SW480 (cell line): ENCODE results near the gene SUPT4H1.
"Not testable (repeated sequence)": the region's sequence is repeated elsewhere in the genome, so short reads cannot be mapped to it uniquely, and the experiment has no call there.

Experiments used
- DNase-seq: peaks from one replicate; pipeline ENCODE4 v3.0.0-alpha.2; 2016; ENCODE audit warnings: low spot score

The SUPT4H1 gene

GRCh38 chr17:58363457-58364185 is 11.6 kb upstream of the SUPT4H1 start:
- no peak for DNase-seq

DNA sequence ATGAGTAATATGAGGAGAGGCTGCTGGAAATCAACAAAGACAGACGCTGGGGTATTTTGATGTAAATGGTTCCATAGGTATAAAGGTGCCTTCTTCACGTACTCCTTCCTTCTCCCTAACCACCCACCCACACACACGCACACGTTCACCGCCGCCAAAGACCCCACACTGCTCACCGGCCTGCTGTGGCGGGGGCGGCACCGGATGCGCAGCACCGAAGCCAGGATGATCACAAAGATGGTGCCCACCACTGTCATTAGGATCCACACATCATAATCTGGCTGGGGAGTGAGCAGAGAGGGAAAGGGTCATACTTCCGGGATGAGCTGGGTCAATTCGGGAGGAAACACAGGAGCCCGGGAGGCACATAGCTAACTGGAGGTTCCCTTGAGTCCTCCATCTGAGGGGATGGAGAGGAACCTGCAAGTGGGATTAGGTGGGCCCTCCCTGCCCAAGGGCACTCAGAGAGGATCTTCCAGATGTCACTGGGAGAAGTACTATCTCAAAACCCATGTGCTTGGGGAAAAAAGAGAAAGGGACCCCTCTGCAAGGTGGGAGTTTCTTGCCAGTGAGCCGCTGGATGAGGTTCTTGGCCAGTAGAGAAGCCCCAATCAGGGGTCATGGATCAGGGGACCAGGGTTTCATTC is 10.5 kb upstream of the SUPT4H1 start:
- DNase-seq, result no peak

- DNase-seq, result no peak
Observed at GRCh38 chr17:58360296-58361063, 8.5 kb upstream of the SUPT4H1 start.

- DNase-seq, result no peak
Observed at GRCh38 chr17:58358408-58359172, 6.6 kb upstream of the SUPT4H1 start.

GRCh38 chr17:58357312-58358297 is 5.6 kb upstream of the SUPT4H1 start:
- no peak for DNase-seq

- DNase-seq, result no peak
Observed at GRCh38 chr17:58356231-58356630, 4.2 kb upstream of the SUPT4H1 start.

DNA sequence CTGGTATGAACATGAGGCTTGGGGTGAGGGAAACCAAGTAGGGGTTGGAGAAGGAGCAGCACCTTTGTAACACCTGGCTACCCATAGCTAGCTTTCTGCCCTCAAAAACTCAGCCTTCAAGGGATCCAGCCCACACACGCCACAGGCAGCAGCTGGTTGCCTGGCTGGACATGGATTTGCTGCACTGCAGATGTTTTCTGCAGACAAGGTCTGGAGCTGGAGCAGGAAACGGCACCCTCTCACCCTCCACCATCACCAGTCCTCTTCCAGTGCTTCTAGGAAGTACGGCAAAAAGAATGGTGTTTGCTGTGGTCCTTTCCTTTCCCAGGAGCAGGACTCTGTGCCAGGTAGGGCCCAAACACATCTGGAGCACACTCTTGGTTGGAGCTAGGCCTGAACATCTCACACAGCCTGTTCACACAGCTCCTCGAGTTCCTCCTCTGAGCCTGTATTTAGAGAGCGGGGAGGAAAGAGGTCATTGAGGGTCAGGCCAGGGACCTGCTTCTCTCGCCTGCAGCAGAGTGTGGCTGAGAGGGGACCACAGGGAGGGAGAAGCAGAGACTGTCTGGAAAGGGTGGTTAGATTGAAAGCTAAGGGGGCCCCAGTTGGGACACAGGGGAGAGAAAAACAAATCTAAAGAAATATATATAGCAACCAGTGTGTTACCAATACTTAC is 2.7 kb upstream of the SUPT4H1 start:
- no peak for DNase-seq

DNA sequence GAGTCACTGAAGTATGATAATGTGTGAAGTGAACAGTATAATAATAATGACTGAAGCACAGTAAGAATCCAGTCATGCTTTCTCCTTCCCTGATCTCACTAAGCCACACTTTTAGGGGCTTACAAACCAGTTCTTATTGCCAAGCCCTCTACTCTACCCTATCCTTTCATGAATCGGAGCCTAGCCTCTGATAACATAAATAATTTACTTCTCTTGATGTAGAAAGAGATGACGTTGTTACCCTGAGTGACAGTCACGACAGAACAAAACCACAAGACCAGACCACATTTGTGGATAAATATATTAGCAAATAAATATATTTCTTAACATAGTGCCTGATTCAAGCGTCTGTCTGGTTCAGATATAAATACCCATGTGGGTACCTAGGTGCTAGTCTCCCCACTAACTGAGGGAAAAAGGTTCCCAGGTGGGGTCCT is 1.4 kb upstream of the SUPT4H1 start:
- no peak for DNase-seq

GRCh38 chr17:58352596-58353388 is 791 bp upstream of the SUPT4H1 start:
- DNase-seq, result peak; percentile 79

DNA sequence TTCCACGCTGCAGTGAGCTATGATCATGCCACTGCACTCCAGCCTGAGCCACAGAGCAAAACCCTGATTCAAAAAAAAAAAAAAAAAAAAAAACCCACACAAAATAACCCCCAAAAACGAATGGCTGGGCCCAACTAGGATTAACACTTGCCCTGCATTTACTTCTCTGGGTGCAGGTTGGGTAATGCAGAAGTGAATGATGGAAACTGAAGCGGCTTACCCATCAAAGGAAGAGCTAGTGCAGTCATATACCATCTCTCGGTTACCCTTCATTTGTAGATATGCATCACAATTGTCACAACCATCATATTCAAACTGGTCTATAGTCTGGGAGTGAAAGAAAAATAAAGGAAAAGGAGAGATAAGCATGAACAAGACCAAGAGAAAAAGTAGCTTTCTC is 819 bp downstream of the SUPT4H1 start:
- DNase-seq, result no peak

DNA sequence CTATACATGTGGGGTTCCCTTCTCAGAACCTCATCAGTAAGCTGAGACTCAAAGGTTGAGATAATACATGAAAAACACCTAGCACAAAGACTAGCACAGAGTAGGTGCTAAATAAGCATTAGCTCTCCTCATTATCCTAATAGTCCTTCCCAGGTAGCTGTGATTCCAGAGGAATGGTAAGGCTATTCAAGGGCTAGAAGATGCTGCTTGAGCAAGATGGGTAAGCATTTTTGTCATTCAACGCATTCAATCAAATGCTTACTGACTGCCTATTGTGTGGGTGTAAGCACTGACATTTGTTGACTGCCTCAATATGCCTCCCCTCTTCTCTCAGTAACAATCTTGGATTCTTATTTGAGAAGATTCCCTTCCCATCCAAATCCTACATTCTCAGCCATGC is 4.0 kb downstream of the SUPT4H1 start:
- no peak for DNase-seq

DNA sequence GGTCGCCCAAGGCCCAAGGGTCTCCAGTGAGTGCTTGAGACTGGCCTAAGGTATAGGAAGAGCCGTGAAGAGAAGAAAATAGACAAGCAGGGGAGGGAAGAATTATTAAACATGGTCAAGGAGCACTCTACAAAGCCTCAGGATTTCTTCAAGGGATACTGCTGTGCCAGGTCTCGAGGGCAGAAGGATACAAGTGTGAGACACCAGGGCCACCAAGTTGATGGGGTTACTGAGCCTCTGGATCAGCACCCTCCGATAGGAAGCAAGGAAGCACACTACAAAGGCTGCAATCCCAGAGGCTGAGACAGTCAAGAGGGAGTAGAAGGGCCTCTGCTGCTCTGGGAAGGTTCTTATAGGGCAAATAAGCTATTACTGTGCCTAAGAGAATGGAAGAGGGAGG is 6.5 kb downstream of the SUPT4H1 start:
- DNase-seq, result no peak

- DNase-seq, result no peak
Observed at GRCh38 chr17:58344791-58345157, 7.2 kb downstream of the SUPT4H1 start.

- DNase-seq, result no peak
Observed at GRCh38 chr17:58344047-58344790, 7.8 kb downstream of the SUPT4H1 start.

DNA sequence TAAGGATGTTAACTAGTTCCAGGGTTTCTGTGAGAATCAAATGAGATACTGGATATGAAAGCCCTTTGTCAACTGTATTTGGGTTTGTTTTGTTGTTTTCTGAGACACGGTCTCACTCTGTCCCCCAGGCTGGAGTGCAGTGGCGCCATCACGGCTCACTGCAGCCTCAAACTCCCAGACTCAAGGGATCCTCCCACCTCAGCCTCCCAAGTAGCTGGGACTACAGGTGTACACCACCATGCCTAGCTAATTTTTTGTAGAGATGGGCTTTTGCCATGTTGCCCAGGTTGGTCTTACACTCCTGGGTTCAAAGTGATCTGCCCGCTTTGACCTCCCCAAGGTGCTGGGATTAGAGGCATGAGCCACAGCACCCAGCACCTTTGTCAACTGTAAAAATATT is 8.9 kb downstream of the SUPT4H1 start:
- DNase-seq, result no peak

- DNase-seq, result no peak
Observed at GRCh38 chr17:58341861-58342475, 10.0 kb downstream of the SUPT4H1 start.

- not testable (repeated sequence) for DNase-seq
Observed at GRCh38 chr17:58341136-58341860, 10.7 kb downstream of the SUPT4H1 start.

GRCh38 chr17:58340405-58340876 is 11.6 kb downstream of the SUPT4H1 start:
- DNase-seq, result no peak
